ENCODE data around the gene SPIB.

SPIB gene

DNA sequence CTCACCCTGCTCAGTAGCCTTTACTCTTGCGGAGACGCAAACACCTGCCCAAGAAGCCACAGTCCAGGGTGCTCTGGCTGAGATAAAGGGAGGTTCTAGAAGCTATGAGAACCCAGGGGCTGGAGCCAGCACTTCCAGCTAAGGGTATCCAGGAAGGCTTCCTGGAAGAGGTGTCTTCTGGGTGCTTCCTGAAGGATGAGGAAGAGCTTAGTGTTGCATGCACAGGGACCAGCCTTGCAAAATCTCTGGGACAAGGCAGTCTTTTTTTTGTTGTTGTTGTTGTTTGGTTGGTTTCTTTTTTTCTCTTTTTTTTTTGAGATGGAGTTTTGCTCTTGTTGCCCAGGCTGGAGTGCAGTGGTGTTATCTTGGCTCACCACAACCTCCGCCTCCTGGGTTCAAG, 34.5 kb downstream of the SPIB start:
- no peaks in the 10 kb centered on the region for H3K27me3 ChIP-seq
- peaks cover 6% of the 10 kb centered on the region for H3K4me1 ChIP-seq
- H3K36me3 ChIP-seq, result no peaks in the 10 kb centered on the region

DNA sequence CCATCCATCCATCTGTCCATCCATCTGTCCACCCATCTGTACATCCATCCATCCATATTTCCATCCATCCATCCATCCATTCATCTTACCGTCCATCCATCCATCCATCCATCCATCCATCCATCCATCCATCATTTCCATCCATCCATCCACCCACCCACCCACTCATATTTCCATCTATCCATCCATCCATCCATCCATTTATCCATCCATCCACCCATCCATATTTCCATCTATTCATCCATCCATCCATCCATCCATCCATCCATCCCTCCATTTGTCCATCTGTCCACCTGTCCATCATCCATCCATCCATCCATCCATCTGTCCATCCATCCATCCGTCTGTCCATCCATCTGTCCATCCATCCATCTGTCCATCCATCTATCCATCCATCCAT, 37.3 kb downstream of the SPIB start:
- Histone ChIP-seq H4K20me1 (no peaks in the 10 kb centered on the region), H3K27me3 (no peaks in the 10 kb centered on the region), H3K9me3 (no peaks in the 10 kb centered on the region), H3K36me3 (no peaks in the 10 kb centered on the region), H3K4me1 (peaks cover 16% of the 10 kb centered on the region), H3K4me3 (no peak overlapping the region), H3K9ac (no peak overlapping the region), H3K4me2 (no peak overlapping the region), H3K27ac (no peak overlapping the region)
- no peak for TF ChIP-seq Cebpa-rat (IDR thresholded peaks at IDR 0.05)

More for the DNA sequence above, 34.5 kb downstream of the SPIB start:
- Histone ChIP-seq H3K4me3 (no peak overlapping the region), H4K20me1 (no peaks in the 10 kb centered on the region), H3K4me2 (no peak overlapping the region), H3K9me3 (0 out of 2 replicates have a peak, but pooled peaks cover under 1% of the 10 kb centered on the region), H3K27ac (no peak overlapping the region), H3K9ac (no peak overlapping the region)
- no peak for TF ChIP-seq Cebpa-rat (IDR thresholded peaks at IDR 0.05)

DNA sequence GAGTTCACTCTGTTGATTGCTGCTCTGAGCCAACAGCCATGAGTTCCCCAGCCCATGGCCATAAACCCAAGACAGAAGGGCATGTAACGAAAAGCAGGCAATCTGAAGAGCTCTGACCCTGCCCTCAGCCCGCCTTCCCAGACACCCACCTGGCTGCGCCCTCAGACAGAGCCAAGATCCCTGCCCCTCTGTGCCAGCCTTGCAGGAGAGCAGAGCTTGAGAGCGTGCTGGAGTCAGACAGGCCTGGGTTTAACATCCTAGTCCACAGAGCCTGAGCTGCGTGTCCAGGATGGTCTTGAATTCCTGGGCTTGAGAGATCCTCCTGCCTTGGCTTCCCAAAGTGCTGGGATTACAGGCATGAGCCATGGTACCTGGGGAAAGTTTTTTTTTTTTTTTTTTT, 38.6 kb downstream of the SPIB start:
- H4K20me1 ChIP-seq, result no peaks in the 10 kb centered on the region
- TF ChIP-seq Cebpa-rat (IDR thresholded peaks at IDR 0.05), result no peak
- H3K4me2 ChIP-seq, result no peak overlapping the region
- H3K9ac ChIP-seq, result no peak overlapping the region
- no peak overlapping the region for H3K27ac ChIP-seq
- H3K27me3 ChIP-seq, result no peaks in the 10 kb centered on the region
- H3K36me3 ChIP-seq, result no peaks in the 10 kb centered on the region
- H3K4me1 ChIP-seq, result peaks cover 24% of the 10 kb centered on the region
- no peaks in the 10 kb centered on the region for H3K9me3 ChIP-seq
- H3K4me3 ChIP-seq, result no peak overlapping the region

- H4K20me1 ChIP-seq, result no peaks in the 10 kb centered on the region
- H3K4me2 ChIP-seq, result no peak overlapping the region
- H3K27me3 ChIP-seq, result no peaks in the 10 kb centered on the region
- H3K9me3 ChIP-seq, result no peaks in the 10 kb centered on the region
- H3K4me1 ChIP-seq, result peaks cover 24% of the 10 kb centered on the region
- H3K27ac ChIP-seq, result no peak overlapping the region
- H3K4me3 ChIP-seq, result no peak overlapping the region
- TF ChIP-seq Cebpa-rat (IDR thresholded peaks at IDR 0.05), result no peak
- no peak overlapping the region for H3K9ac ChIP-seq
- H3K36me3 ChIP-seq, result no peaks in the 10 kb centered on the region
Observed at GRCh38 chr19:50458396-50459066, 39.8 kb downstream of the SPIB start.

DNA sequence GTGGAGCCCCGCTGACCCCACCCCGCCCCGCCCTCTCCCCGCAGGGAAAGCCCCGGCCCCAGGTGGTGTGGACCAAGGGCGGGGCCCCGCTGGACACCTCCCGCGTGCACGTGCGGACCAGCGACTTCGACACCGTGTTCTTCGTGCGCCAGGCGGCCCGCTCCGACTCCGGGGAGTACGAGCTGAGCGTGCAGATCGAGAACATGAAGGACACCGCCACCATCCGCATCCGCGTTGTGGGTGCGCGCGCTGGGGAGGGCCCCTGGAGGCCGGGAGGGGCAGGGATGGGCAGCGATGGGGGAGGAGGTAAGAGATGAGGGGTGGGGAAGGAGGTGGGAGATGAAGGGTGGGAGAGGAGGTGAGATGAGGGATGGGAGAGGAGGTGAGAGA, 40.3 kb downstream of the SPIB start:
- H3K4me3 ChIP-seq, result no peak overlapping the region
- no peaks in the 10 kb centered on the region for H3K9me3 ChIP-seq
- H3K27ac ChIP-seq, result no peak overlapping the region
- H3K4me1 ChIP-seq, result peaks cover 24% of the 10 kb centered on the region
- H3K4me2 ChIP-seq, result no peak overlapping the region
- H4K20me1 ChIP-seq, result no peaks in the 10 kb centered on the region
- H3K27me3 ChIP-seq, result no peaks in the 10 kb centered on the region
- no peak for TF ChIP-seq Cebpa-rat (IDR thresholded peaks at IDR 0.05)
- no peaks in the 10 kb centered on the region for H3K36me3 ChIP-seq
- H3K9ac ChIP-seq, result no peak overlapping the region

GRCh38 chr19:50459638-50460037, 40.9 kb downstream of the SPIB start:
- Histone ChIP-seq H4K20me1 (no peaks in the 10 kb centered on the region), H3K4me2 (peak overlapping the region; percentile 74)

GRCh38 chr19:50460161-50460765, 41.5 kb downstream of the SPIB start:
- peak overlapping the region; percentile 74 for H3K4me2 ChIP-seq
- H3K27me3 ChIP-seq, result no peaks in the 10 kb centered on the region
- no peaks in the 10 kb centered on the region for H3K9me3 ChIP-seq
- H3K27ac ChIP-seq, result peak overlapping the region; percentile 77
- no peaks in the 10 kb centered on the region for H3K36me3 ChIP-seq
- no peak for TF ChIP-seq Cebpa-rat (IDR thresholded peaks at IDR 0.05)
- no peaks in the 10 kb centered on the region for H4K20me1 ChIP-seq
- H3K4me3 ChIP-seq, result peak overlapping the region; percentile 6; the same call in 1 of the 2 replicates
- peaks cover 24% of the 10 kb centered on the region for H3K4me1 ChIP-seq
- H3K9ac ChIP-seq, result peak overlapping the region; percentile 47; the same call in 1 of the 2 replicates

More at GRCh38 chr19:50459638-50460037, 40.9 kb downstream of the SPIB start:
- no peaks in the 10 kb centered on the region for H3K9me3 ChIP-seq
- H3K9ac ChIP-seq, result no peak overlapping the region
- no peaks in the 10 kb centered on the region for H3K36me3 ChIP-seq
- no peaks in the 10 kb centered on the region for H3K27me3 ChIP-seq
- no peak overlapping the region for H3K4me3 ChIP-seq
- peaks cover 24% of the 10 kb centered on the region for H3K4me1 ChIP-seq
- peak overlapping the region; percentile 77 for H3K27ac ChIP-seq
- TF ChIP-seq Cebpa-rat (IDR thresholded peaks at IDR 0.05), result no peak

DNA sequence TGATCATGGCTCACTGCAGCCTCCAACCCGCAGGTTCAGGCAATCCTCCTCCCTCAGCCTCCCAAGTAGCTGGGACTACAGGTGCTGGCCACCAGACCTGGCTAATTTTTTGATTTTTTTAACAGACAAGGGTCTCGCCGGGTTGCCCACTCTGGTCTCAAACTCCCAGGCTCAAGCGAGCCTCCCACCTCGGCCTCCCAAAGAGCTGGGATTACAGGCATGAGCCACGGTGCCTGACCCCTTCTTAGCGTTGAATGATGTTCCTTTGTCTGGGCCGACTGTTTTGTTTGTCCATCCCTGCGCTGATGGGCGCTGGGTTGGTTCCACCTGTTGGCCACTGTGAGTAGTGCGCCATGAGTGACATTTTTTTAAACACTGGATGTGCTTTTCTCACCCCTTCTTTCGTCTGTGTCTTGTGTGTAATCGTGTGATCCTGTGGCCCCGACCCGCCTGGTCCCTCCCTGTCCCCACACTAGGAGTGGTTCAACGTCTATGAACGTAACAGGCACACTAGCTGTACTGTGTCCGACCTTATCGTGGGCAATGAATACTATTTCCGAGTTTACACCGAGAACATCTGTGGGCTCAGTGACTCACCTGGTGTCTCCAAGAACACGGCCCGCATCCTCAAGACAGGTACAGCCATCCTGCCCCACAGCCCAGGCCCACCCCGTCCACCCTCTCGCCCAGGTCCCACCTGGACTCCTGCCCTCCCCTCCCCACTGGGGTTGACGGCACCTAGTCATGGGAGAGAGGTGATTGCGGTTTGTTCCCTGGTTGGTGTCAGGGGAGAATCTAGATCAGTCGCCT, 42.5 kb downstream of the SPIB start:
- Histone ChIP-seq H3K27me3 (no peaks in the 10 kb centered on the region), H3K4me3 (no peak overlapping the region), H3K9me3 (no peaks in the 10 kb centered on the region), H4K20me1 (no peaks in the 10 kb centered on the region), H3K4me1 (peaks cover 24% of the 10 kb centered on the region), H3K9ac (peak overlapping the region; percentile 3; the same call in 1 of the 2 replicates), H3K27ac (peak overlapping the region; percentile 77), H3K4me2 (peak overlapping the region; percentile 74), H3K36me3 (no peaks in the 10 kb centered on the region)
- no peak for TF ChIP-seq Cebpa-rat (IDR thresholded peaks at IDR 0.05)

DNA sequence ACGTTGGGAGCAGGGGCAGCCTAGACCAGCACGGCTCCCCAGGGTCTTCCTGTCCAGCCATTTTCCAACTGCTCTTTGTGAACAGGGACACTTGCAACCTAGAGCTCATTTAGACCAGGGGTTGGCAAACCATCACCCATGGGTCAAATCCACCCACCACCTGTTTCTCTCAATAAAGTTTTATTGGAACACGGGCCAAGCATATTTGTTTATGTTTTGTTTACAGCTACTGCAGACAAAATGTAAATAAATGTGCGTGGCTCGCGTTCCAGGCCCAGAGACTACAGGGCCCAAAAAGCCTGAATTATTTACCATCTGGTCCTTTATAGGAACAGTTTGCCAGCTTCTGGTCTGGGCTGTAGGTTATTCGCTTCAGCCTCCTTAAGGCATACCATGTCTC, 44.2 kb downstream of the SPIB start:
- peaks cover 29% of the 10 kb centered on the region for H3K4me1 ChIP-seq
- H3K9me3 ChIP-seq, result no peaks in the 10 kb centered on the region
- no peak overlapping the region for H3K4me3 ChIP-seq
- no peak overlapping the region for H3K27ac ChIP-seq
- H3K27me3 ChIP-seq, result no peaks in the 10 kb centered on the region
- TF ChIP-seq Cebpa-rat (IDR thresholded peaks at IDR 0.05), result no peak
- H3K4me2 ChIP-seq, result no peak overlapping the region
- no peaks in the 10 kb centered on the region for H4K20me1 ChIP-seq
- no peak overlapping the region for H3K9ac ChIP-seq
- H3K36me3 ChIP-seq, result no peaks in the 10 kb centered on the region

GRCh38 chr19:50464348-50464747, 45.6 kb downstream of the SPIB start:
- TF ChIP-seq Cebpa-rat (IDR thresholded peaks at IDR 0.05), result no peak
- Histone ChIP-seq H3K27ac (no peak overlapping the region), H4K20me1 (no peaks in the 10 kb centered on the region), H3K4me3 (no peak overlapping the region), H3K4me1 (peaks cover 29% of the 10 kb centered on the region), H3K27me3 (no peaks in the 10 kb centered on the region), H3K36me3 (no peaks in the 10 kb centered on the region), H3K9me3 (no peaks in the 10 kb centered on the region), H3K4me2 (no peak overlapping the region), H3K9ac (no peak overlapping the region)

All from BLaER1 (cell line).